GM18505 (cell line): ENCODE results near the gene RELB.

Experiments
- ATAC-seq: cut with Tn5 transposase; IDR thresholded peaks from one replicate; pipeline ENCODE4 v1.9.1; 2021; ENCODE audit not compliant: unreplicated experiment
- POLR2A ChIP-seq: IDR thresholded peaks from 4 replicates; pipeline ENCODE4 v1.6.1; 2011; ENCODE audit warnings: borderline replicate concordance; ENCODE audit not compliant: insufficient read depth, insufficient read length; ENCODE audit errors: extremely low read depth

The RELB gene

GRCh38 chr19:45082170-45082569 lies 80.9 kb downstream of the RELB start:
- no peak for ATAC-seq
- TF ChIP-seq POLR2A = no peak

- no peak for ATAC-seq
- no peak for TF ChIP-seq POLR2A
Observed at GRCh38 chr19:45086480-45086879, 85.2 kb downstream of the RELB start.

- no peak for ATAC-seq
- TF ChIP-seq POLR2A = no peak
Observed at GRCh38 chr19:45087531-45087930, 86.3 kb downstream of the RELB start.
